Activated T-cell treated with anti-CD3 and anti-CD28 coated beads for 4 hours (primary cell): ENCODE results near the gene SIM2.
"Not testable (repeated sequence)": the region's sequence is repeated elsewhere in the genome, so short reads cannot be mapped to it uniquely, and the experiment has no call there.

Experiments
- DNase-seq: peaks from one replicate; pipeline ENCODE4 v3.0.0-alpha.2; 2020

SIM2 gene, protein sequence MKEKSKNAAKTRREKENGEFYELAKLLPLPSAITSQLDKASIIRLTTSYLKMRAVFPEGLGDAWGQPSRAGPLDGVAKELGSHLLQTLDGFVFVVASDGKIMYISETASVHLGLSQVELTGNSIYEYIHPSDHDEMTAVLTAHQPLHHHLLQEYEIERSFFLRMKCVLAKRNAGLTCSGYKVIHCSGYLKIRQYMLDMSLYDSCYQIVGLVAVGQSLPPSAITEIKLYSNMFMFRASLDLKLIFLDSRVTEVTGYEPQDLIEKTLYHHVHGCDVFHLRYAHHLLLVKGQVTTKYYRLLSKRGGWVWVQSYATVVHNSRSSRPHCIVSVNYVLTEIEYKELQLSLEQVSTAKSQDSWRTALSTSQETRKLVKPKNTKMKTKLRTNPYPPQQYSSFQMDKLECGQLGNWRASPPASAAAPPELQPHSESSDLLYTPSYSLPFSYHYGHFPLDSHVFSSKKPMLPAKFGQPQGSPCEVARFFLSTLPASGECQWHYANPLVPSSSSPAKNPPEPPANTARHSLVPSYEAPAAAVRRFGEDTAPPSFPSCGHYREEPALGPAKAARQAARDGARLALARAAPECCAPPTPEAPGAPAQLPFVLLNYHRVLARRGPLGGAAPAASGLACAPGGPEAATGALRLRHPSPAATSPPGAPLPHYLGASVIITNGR

DNA sequence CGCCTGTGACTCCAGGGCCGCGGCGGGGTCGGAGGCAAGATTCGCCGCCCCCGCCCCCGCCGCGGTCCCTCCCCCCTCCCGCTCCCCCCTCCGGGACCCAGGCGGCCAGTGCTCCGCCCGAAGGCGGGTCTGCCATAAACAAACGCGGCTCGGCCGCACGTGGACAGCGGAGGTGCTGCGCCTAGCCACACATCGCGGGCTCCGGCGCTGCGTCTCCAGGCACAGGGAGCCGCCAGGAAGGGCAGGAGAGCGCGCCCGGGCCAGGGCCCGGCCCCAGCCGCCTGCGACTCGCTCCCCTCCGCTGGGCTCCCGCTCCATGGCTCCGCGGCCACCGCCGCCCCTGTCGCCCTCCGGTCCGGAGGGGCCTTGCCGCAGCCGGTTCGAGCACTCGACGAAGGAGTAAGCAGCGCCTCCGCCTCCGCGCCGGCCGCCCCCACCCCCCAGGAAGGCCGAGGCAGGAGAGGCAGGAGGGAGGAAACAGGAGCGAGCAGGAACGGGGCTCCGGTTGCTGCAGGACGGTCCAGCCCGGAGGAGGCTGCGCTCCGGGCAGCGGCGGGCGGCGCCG is at the start of gene SIM2:
Gene SIM2 (plus strand): TSS at position 135 of the 565 bp plus-strand sequence. CDS start 632 bp downstream, outside the sequence.
- DNase-seq: no peak

DNA sequence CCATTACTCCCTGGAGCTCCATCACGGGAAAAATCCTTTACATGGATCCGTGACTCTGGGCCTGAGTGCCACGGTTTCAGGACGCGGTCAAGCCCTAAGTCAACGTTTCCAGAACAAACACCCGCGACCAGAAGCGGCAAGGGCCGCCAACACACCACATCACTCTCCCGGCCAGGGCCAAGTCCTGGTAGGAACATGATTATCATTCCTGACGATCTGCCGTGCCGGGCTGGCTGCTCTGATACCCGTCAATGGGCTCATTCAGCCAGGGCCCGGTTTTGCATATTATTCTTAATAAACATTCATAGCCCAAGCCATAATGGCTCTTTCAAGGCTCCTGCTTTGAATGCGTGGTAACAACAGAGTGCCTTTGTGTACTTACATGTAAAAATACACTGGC is 44.6 kb upstream of the SIM2 start:
- no peak for DNase-seq

DNA sequence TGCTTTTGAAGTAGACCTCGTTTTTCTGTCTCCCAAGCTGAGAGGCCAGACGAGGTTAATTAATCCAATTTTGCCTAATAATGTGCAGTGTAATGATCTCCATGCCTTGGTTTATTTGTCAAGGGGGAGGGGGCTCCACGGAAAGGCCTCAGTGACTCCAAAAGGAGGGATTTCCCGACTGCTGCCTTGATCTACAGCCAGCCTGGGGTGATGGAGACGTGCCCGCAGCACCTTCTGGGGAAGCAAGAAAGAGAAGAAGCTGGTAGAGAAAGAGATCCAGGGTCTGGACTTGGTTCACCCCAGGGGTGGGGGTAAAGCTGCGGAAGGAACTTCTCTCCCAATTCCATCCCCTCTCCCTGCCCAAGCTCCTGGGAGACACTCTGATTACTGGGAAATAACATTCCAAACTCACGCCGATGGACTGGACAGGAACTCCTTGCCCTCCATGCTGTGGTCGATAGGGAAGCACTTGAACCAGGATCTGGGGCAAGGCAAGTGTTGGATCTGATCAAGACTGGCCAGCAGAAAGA is 44.1 kb upstream of the SIM2 start:
- DNase-seq: no peak

DNA sequence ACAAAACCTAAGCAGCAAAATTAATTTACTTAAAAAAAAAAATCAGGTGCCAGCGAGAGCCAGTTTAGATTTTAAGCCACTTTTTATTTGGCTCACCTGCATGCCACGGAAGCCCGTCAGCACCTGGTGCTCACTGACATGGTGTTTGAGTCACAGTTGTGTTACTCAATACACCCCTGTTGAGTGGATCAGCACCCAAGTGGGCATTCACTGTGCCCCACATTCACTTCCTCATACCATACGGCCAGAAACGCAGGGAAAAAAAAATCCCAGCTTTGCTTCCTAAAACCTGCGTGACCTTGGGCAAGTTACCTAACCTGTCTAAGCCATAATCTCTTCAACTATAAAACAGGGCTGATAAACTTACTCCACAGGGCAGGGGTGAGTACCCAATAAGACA is 42.8 kb upstream of the SIM2 start:
- DNase-seq: no peak

DNA sequence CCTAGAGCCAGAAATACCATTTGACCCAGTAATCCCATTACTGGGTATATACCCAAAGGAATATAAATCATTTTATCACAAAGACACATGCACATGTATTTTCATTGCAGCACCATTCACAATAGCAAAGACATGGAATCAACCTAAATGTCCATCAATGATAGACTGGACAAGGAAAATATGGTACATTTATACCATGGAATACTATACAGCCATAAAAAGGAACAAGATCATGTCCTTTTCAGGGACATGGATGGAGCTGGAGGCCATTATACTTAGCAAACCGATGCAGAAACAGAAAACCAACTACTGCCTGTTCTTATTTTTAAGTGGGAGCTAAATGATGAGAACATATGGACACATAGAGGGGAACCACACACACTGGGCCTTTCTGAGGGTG is 41.6 kb upstream of the SIM2 start:
- DNase-seq: not testable (repeated sequence)

DNA sequence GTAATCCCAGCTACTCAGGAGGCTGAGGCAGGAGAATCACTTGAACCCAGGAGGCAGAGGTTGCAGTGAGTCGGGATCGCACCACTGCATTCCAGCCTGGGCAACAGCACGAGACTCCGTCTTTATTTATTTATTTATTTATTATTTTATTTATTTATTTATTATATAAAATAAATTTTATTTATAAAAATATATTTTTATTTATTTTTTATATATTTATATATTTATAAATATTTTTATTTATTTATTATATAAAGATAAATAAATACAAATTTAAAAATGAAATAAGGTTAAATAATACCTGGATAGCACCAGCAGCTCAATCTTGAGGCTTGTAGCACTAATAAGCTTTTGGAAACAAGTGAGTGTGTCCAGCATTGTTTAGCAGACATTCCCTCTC is 40.9 kb upstream of the SIM2 start:
- no peak for DNase-seq

DNA sequence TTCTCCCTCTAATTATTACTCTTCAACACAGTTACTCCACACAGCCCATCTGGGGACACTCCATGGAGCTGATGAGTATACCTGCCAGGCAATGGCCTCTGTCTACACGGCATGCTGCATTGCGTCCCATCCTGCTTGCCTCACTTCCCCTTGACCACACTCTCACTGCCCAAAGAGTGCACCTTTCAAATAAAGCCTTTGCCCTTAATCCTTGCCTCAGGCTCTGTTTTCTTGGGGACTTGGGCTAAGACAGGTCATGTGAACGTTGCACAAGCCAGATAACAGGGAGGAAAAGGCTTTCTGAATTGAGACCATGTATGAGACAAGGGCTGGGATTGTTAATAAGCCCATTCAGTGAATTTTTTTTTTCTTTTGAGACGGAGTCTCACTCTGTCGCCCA is 40.0 kb upstream of the SIM2 start:
- no peak for DNase-seq

DNA sequence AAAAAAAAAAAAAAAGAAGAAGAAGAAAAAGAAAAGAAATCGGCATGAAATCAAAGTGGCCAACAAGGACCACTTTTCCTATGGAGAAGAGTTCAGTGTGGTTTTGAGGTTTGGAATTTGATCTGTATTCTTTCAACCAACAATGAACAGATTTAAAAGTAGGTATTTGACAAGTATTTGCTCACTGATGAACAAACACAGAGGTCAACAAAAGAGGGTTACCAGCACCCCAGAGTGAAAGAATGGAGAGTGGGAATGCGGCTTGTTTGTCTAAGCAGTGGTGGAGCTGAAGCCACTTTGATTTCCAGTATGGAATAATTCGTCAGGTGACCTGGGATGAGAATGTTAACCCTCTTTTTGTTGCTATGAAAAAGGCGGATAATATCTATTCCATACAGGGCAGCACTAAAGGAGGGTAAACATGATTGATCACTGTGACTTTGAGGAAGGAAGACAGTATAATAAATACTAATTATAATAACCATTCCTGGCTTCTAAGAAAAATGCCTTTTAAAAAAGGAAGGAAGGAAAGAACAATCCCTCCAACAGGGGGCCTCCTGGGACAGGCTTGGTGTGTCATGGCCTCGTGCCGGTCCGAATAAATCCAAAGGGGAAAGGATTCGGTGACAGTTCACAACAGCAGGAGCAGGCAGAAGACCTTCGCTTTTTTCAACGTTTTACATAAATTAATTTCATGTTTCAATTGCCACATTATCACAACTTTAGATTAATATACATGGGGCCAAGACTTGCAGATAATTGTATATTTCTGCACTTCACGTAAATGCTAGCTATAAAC is 37.2 kb upstream of the SIM2 start:
- no peak for DNase-seq

DNA sequence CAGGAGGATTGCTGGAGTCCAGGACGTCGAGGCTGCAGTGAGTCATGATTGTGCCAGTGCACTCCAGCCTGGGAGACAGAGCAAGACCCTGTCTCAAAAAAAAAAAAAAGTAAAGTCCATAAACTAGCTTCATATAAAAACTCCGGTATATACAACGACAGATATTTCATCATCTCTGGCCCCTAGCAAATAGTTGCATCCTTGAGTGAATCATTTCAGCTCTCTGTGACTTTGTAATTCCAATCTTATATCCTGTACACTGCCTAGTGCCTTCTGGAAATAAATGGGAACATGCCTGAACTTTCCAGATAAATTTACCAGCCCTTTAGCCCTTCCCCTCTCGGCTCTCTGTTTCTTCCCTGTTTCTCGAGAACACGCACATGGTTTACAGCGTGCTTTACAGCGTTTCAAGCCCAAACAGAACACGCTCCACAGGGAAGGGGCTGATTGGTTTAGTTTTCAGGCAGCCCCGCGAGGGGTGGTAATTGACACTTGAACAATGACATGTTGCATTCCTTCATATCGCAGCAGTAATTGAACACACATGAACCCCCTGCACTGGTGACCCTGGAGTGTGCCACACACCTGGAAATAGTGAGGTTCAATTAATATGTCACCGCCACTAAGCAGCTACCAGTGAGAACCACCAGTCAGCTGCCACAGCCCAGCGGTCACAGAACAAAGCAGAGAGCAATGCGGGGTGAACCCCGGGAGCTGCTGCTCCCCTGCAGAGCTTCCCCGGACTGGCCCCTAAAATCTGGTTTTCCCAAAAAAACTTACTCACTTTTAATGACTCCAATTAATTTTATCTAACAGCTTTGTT is 35.7 kb upstream of the SIM2 start:
- DNase-seq: no peak

DNA sequence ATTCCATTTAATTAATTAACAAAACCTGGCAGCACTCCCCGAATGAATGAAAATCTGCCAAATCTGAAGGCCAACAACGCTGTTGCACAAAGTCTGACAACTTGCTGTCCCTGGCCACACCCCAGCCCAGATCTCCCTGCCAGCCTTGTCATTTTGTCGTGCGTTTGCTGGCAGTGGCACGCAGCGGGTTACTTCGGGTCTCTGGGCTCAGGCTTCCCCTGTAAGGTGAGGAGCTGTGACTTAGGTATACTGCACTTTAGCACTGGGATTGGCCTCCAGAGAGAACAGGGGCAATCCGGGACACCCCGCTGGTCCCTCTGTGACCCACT is 34.3 kb upstream of the SIM2 start:
- DNase-seq: no peak

DNA sequence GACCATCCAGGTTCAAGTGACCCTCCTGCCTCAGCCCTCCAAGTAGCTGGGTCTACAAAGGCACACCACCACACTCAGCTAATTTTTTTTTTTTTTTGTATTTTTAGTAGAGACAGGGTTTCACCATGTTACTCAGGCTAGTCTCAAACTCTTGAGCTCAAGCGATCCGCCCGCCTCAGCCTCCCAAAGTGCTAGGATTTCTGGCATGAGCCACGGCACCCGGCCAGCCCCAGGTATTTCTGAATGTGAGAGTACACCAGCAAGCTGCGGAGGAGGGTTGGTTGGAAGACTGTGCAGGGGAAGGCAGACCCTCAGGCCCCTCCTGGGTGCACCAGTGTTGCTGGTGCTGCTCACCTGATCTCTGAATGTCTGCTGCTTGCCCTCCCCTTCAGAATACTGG is 33.1 kb upstream of the SIM2 start:
- DNase-seq: no peak

DNA sequence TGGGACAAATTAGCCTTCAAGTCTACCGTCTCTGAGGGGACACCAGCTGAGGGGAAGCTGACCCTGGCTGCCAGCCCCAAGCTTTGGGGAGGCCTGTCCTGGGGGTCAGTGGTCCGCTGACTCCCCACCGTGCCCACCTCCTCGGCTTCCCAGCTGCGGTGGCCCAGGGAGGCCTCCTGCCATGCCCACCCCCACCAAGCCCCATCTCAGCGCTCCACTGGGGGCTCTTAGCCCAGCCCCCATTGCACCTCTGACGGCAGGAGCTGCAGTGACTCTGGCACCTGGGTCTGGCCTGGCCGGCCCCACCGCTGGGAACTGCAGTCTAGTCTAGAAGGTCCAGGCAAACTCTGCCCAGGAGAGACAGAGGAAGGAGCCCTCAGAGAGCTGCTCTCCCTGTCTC is 30.2 kb upstream of the SIM2 start:
- DNase-seq: no peak

DNA sequence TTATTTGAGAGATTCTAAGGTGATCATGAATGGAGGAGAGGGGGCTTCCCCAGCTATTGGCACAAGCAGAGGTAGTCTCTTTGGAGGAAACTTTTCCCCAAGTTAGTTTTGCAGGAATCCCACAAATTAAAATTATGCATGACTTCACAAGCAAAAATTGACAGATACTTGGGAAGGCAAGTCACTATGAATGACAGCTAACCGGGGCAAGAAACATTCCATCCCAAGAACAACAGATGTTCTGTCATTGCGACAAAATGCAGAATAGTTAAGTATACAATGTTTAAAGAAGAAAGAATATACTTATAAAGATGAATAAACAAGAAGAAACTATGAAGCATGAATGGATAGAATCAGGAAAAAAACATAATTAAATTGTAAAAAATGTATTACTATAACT is 27.1 kb upstream of the SIM2 start:
- DNase-seq: no peak

DNA sequence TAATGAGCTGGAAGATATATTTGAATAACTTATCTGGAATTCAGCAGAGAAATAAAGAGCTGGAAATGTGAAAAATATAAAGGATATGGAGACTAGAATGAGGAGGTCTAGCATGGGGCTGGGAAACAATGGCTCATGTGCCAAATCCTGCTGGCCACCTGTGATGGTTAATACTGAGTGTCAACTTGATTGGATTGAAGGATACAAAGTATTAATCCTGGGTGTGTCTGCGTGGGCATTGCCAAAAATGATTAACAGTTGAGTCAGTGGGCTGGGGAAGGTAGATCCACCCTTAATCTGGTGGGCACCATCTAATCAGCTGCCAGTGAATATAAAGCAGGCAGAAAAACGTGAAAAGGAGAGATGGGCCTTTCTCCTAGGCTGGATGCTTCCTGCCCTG is 26.6 kb upstream of the SIM2 start:
- DNase-seq: not testable (repeated sequence)

DNA sequence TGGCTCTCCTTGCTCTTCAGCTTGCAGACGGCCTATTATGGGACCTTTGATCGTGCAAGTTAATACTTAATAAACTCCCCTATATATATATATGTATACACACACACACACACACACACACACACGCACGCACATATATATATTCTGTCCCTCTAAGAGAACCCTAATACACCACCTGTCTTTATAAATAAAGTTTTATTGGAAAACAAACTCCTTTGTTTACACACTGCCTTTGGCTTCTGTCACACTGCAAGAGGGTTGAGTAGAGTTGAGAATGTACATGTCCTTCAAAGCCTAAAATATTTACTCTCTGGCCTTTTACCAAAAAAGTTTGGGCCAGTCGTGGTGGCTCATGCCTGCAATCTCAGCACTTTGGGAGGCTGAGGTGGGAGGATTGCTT is 26.2 kb upstream of the SIM2 start:
- no peak for DNase-seq

DNA sequence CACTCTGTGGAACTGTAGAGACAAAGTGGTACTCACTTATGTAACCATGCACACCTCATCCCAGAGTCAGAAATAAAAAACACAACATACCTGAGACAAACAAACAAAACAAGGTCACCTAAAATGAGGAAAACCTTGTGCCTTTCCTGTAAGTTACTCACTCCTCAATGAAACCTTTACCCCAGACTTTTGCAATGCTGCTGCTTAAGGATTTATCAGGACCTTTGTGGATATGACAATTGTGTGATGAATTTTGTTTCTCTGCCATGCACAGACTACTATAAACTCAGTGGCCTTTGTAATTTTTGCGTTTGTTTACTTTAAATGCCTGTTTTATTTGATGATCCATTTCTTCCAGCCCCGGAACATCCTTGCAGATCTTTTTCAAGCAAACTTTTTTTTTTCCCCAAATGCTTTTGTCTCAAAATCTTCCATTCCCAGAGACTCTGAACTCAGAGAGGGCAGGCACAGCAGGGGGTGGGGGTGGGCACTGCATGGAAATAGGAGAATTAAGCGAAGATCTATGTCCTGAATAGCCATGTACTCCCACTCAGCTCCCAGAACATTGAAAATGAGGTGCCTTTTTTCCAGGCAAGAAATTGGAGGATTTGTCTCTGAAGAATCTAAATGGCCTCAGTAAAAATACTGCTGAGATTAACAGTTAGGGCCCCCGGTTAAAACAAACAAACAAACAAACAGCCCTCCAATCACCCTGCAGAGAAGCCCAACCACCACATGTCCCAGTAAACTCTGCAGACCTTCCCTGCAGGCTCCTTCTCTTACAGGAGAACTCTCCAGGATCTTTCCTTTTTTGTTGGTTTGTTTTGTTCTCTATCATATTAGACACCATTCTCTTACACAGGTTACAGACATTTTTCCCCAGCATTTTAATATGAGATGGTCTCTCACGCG is 22.6 kb upstream of the SIM2 start:
- no peak for DNase-seq

DNA sequence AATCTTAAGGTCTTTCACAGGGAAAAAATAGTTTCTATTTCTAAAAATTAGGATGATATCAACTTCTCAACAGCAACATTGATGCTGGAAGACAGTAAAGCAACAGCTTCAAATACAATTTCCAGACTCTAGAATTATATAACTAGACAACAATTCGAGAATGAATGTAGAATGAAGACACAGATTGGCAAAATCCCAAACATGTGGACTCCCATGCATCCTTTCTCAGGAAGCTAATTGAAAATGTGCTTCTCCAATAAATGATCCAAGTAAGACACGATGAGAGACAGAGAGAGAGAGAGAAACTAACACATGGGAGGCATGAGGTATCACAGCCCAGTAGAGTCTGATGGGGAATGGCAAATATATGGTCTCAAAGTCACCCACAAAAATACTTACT is 21.5 kb upstream of the SIM2 start:
- DNase-seq: no peak

DNA sequence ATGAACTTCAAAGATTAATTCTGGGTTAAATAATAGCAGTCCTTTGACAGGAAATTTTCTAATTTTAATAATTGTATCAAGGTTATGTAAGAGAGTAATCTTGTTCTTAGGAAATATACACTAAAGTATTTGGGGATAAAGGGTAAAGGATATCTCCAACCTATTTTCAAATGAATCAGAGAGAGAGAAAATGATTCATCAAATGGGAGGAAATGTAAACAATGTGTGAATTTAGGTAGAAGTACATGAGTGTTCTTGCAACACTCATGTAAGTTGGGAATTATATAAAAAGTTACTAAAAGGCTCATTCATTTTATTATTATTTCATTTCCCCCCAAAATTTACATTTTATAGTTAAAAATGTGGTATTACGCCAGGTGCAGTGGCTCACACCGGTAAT is 20.4 kb upstream of the SIM2 start:
- DNase-seq: no peak

DNA sequence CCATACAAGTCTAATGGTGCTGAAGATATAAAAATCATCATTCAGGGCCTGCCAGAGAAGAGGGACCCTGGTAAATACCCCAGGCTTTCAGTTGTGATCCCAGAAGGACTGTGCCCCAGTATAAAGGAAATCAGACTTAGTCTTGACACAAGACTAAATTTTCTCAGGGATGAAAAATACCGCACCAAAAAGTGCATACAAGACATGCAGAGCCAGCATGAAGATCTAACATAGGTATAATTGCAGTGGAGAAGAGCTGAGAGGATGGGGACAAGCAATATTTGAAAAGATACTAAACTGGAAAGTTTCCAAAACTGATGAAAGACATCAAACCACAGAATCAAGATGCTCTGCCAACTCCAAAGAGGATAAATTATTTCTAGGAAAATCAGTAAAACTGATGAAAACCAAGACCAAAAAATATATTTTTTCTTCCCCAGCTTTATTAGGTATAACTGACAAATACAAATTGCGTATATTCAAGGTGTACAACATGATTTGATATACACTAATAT is 17.7 kb upstream of the SIM2 start:
- no peak for DNase-seq

DNA sequence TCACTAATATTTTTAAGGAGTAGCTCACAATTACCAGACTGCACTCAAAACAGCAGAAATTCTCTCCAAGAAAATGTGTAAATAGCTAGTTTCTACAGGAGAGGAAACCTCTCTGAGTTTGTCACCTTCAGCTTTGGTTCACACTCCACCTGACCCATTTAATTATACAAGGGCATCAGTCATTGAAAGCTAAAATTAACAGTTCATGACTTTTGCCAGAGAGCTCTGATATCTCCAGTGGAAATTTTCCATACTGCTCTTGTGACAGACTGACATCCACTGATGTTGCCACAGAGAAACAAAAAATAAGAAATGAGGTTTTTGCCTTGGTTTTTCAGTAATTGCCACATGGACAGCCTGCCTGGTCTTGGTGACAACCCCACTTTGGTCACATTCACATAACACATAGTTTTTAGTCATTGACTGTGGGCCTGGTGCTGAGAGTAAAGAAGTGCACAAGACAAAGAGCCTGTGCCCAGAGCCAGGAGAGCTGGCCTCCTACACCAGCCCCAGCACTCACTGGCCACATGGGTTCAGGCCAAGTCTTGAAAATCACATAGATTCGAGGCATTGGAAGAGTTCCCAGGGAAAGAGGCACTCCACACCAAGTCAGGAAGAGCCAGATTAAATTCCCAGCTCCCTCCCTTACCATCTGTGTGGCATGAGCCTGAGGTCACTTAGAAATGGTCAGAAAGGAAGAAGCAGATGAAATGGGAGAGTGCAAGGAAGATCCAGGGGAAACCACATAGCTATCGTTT is 13.8 kb upstream of the SIM2 start:
- DNase-seq: no peak
